Right lobe of liver (tissue), 6 donors: ENCODE measurements around the gene CELSR1. TPM values are rescaled to one million over a fixed set of nuclear protein-coding genes. Genes with fewer than 3 reads are reported as not detected.

Experiments
- ATAC-seq, 4 donors: fragments of 200-7000 bp; cut with Tn5 transposase; one replicate each; pipeline ENCODE4 v1.9.1; 2020; ENCODE audit warnings: mild to moderate bottlenecking in 4 of 4, moderate library complexity in 4 of 4
- DNase-seq, 3 donors: peaks; one replicate each; pipeline ENCODE4 v3.0.0-alpha.2; 2020
- H3K27ac ChIP-seq, 3 donors: fragments of 200-600 bp; one replicate each; pipeline ENCODE4 v1.8.0; 2022
- H3K27me3 ChIP-seq, 2 donors: fragments of 200-600 bp; one replicate each; pipeline ENCODE4 v1.8.0; 2022
- H3K36me3 ChIP-seq, 4 donors: fragments of 200-600 bp; sonication (generic) in 1 of 4; one replicate each; pipeline versions ENCODE4 v1.5.1 to v1.8.0; 2017 to 2022; ENCODE audit warnings: control low read depth in 1 of 4
- H3K4me1 ChIP-seq, 4 donors: fragments of 200-600 bp; sonication (generic) in 1 of 4; one replicate each; pipeline versions ENCODE4 v1.5.1 to v1.8.0; 2017 to 2022; ENCODE audit warnings: control low read depth in 1 of 4
- H3K4me3 ChIP-seq, 3 donors: fragments of 200-600 bp; one replicate each; pipeline ENCODE4 v1.8.0; 2022
- H3K9me3 ChIP-seq, 4 donors: fragments of 200-600 bp; sonication (generic) in 1 of 4; one replicate each; pipeline versions ENCODE4 v1.5.1 to v1.8.0; 2017 to 2022; ENCODE audit warnings: control low read depth in 1 of 4
- CTCF ChIP-seq, 4 donors: fragments of 200-600 bp in 3 of 4; fragments of 450-650 bp in 1 of 4; IDR thresholded peaks; one replicate each; pipeline versions ENCODE4 v1.5.1 to v1.8.0; 2016 to 2022; ENCODE audit warnings: antibody characterized with exemption in 4 of 4, mild to moderate bottlenecking in 2 of 4
- POLR2A ChIP-seq: fragments of 450-650 bp; IDR thresholded peaks from one replicate; pipeline ENCODE4 v1.6.1; 2017; ENCODE audit warnings: antibody characterized with exemption, mild to moderate bottlenecking
- WGBS: methylation state at CpG from one replicate; pipeline ENCODE4 v1.1.6; 2018; ENCODE audit warnings: low coverage, low lambda C conversion rate; ENCODE audit not compliant: insufficient coverage; ENCODE audit errors: missing lambda C conversion rate; 5-methylcytosine and 5-hydroxymethylcytosine counted together
- intact Hi-C, 2 donors: fragments of 100-400 bp; cut with DNase I; formaldehyde crosslinking; loops; one replicate each; pipeline versions ENCODE4 v1.11.2 to v1.14.1; 2022
- total RNA-seq, 6 experiments: library from RNA; depleted of rRNA in 2 of 6; stranded (reverse); fragments of >200 nt in 2 of 6; fragmentation: NEBNext Ultra II Directional in 3 of 6; extraction: Animal tissue kit (Norgen Biotek cat#: 25700) in 3 of 6; gene quantifications; one replicate each; pipeline versions ENCODE4 v1.1.0 to v1.2.4, GENCODE V29; 2016 to 2023
- donor health status: DM: no; HTN: yes; CAD: no.
- donor health status: DM: no; HTN: no; CAD: no.
- donor health status: DM: no; HTN: no; CAD: no.
- donor health status: DM: no; HTN: yes; CAD: no.
- donor health status: DM: no; HTN: yes; CAD: no.

The CELSR1 gene
- total RNA-seq, 6 experiments from 2014 or later: 2.9 to 8.2 (median 5.0) TPM

DNA sequence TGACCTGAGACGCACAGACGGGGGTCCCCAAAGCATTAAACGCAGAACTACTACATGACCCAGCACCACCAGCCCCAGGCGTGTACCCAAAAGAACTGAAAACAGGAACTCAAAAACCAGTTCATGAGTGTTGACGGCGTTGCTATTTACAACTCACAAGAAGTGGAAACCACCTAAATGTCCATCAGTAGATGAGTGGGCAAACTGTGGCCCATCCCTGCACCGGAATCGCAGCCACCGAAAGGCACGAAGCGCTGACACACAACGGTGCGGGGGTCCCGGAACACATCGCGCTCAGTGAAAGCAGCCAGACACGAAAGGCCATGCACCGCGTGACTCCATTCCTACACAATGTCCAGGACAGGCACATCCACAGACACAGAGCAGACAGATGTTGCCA lies 122.7 kb downstream of the CELSR1 start:
- Histone ChIP-seq H3K27me3 (no peaks in the 10 kb centered on the region), H3K4me1 (no peaks in the 10 kb centered on the region), H3K9me3 (no peaks in the 10 kb centered on the region), H3K27ac (no peak overlapping the region), H3K4me3 (no peak overlapping the region), H3K36me3 (no peaks in the 10 kb centered on the region)
- 68% methylated on average over 9 of the region's 19 CpGs for WGBS
- ATAC-seq (no peak), DNase-seq (no peak)
- no peak for TF ChIP-seq POLR2A
- no peak for TF ChIP-seq CTCF (IDR thresholded peaks at IDR 0.05)
- intact Hi-C loops: no loop called here

DNA sequence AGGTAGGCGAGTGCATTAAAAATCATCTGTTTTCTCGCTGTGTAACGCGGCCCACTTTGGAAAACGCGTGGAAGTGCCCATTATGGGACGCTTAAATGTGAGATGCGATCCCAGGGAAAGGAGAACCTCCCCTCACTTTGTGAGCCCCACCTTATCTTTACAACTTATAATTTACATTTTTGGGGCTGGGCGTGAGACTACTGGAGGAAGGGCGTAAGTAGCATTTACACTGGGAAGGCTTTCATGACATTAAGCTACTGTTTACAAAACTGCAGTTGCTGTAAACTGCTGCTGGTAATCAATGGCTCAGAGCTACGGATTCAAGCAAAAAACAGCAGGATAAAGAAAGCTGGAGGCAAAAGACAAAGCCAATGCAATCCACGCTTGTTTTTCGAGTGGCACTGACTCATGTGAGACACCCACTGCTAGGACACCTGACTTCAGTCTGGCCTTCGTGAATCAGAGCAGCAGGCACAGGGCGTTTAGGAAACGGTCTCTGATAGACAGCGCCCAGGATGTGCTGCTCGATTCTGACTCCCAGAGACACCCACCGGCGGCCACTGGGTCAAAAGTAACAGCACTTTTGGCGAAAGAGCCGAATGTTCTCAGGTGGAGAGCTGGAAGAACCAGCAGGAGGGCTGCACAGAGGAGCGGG lies 123.6 kb downstream of the CELSR1 start:
- Histone ChIP-seq H3K4me1 (no peaks in the 10 kb centered on the region), H3K27ac (no peak overlapping the region), H3K9me3 (no peaks in the 10 kb centered on the region), H3K36me3 (no peaks in the 10 kb centered on the region), H3K4me3 (no peak overlapping the region), H3K27me3 (no peaks in the 10 kb centered on the region)
- no peak for TF ChIP-seq POLR2A
- no peak for TF ChIP-seq CTCF (IDR thresholded peaks at IDR 0.05)
- 65% methylated on average over 16 of the region's 23 CpGs for WGBS
- ATAC-seq (no peak), DNase-seq (no peak)
- intact Hi-C loops: no loop called here

DNA sequence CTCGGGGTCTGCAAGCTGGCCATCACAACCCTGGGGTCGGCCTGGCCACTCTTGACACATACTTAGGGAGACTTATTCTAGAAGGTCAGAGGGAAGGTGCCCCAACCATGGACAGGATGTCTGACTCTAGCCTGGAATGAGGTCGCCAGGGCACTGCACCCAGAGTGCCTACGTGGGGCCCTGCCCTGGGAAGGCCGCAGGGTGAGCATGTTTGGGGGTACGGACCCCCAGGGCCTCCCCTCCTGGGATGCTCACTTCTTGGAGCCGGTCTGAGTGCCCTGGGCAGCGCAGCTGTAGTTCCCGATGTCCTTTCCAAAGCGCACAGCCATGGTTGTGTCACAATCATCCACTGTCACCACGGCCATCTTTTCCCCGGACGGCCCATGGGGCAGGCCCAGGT lies 126.1 kb downstream of the CELSR1 start:
- no peak overlapping the region for H3K4me3 ChIP-seq
- 100% methylated on average over 1 of the region's 13 CpGs for WGBS
- H3K36me3 ChIP-seq: no peaks in the 10 kb centered on the region
- ATAC-seq (no peak), DNase-seq (no peak)
- H3K27me3 ChIP-seq: no peaks in the 10 kb centered on the region
- no peaks in the 10 kb centered on the region for H3K4me1 ChIP-seq
- H3K27ac ChIP-seq: no peak overlapping the region
- intact Hi-C loops: no loop called here
- no peak for TF ChIP-seq CTCF (IDR thresholded peaks at IDR 0.05)
- TF ChIP-seq POLR2A: no peak
- no peaks in the 10 kb centered on the region for H3K9me3 ChIP-seq

DNA sequence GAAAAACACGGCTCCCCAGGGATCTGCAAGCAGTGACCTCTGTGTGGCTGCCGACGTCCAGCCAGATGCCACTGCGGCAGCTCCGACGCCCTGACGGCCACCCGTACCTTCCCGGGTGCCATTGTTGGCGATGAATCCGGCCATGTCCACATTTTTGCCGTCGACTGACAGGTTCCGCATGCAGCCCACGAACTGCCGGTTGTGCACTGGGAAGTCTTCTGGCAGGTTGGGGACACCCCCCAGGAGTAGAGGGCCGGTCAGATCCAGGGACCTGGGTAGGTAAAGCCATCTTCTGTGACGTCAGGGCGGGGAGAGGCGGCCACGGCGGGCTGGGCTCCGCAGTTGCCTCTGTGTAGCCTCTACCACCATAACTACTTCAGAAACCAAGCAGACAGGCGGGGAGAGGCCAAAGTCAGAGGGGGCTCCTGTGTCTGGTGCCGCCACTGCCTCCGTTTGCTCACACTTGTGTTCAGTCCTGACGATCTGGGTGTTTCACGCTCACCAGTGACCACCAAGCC lies 127.1 kb downstream of the CELSR1 start:
- no peak for DNase-seq
- H3K27ac ChIP-seq: no peak overlapping the region
- TF ChIP-seq POLR2A (no peak), CTCF (IDR thresholded peaks at IDR 0.05) (no peak)
- WGBS: 61% methylated on average over 3 of the region's 28 CpGs
- H3K4me1 ChIP-seq: no peaks in the 10 kb centered on the region
- intact Hi-C loops: no loop called here
- no peaks in the 10 kb centered on the region for H3K9me3 ChIP-seq
- H3K4me3 ChIP-seq: no peak overlapping the region
- H3K27me3 ChIP-seq: no peaks in the 10 kb centered on the region
- no peaks in the 10 kb centered on the region for H3K36me3 ChIP-seq
- no peak for ATAC-seq
